Tibial nerve (tissue), 4 donors: ENCODE data around the gene IPO13. TPM values are rescaled to one million over a fixed set of nuclear protein-coding genes. Genes with fewer than 3 reads are reported as not detected.

Experiments used
- DNase-seq, 2 donors: peaks; one replicate each; pipeline ENCODE4 v3.0.0-alpha.2; 2019; ENCODE audit warnings: low spot score in 2 of 2
- H3K27ac ChIP-seq, 4 donors: fragments of 200-600 bp; sonication (generic) in 3 of 4; one replicate each; pipeline ENCODE4 v1.5.1; 2017 to 2019; ENCODE audit warnings: mild to moderate bottlenecking in 1 of 4
- H3K27me3 ChIP-seq, 2 donors: fragments of 200-600 bp; sonication (generic) in 1 of 2; one replicate each; pipeline versions ENCODE4 v1.5.1 to v1.6.0; 2017 to 2019
- H3K36me3 ChIP-seq, 3 donors: fragments of 200-600 bp; sonication (generic); one replicate each; pipeline ENCODE4 v1.5.1; 2018 to 2019
- H3K4me1 ChIP-seq, 4 donors: fragments of 200-600 bp; sonication (generic) in 3 of 4; one replicate each; pipeline ENCODE4 v1.5.1; 2017 to 2019
- H3K4me3 ChIP-seq, 4 donors: fragments of 200-600 bp; sonication (generic) in 3 of 4; one replicate each; pipeline ENCODE4 v1.5.1; 2017 to 2019; ENCODE audit warnings: mild to moderate bottlenecking in 1 of 4, moderate library complexity in 1 of 4
- H3K9me3 ChIP-seq, 4 donors: fragments of 200-600 bp; sonication (generic) in 3 of 4; one replicate each; pipeline ENCODE4 v1.5.1; 2017 to 2019
- EP300 ChIP-seq, 2 donors: sonication (generic); formaldehyde crosslinking; IDR thresholded peaks; one replicate each; pipeline ENCODE4 v1.6.1; 2017; ENCODE audit warnings: antibody characterized with exemption in 2 of 2, mild to moderate bottlenecking in 1 of 2
- POLR2A ChIP-seq, 2 donors: fragments of 450-650 bp; IDR thresholded peaks; one replicate each; pipeline ENCODE4 v1.6.1; 2017; ENCODE audit warnings: antibody characterized with exemption in 2 of 2, mild to moderate bottlenecking in 2 of 2, moderate library complexity in 2 of 2
- WGBS, 2 donors: methylation state at CpG; one replicate each; pipeline ENCODE4 v1.1.5; 2018; 5-methylcytosine and 5-hydroxymethylcytosine counted together
- total RNA-seq, 4 donors: library from RNA; depleted of rRNA; stranded (reverse); fragments of >200 nt; gene quantifications; one replicate each; pipeline ENCODE4 v1.1.0, GENCODE V29; 2016
- TF ChIP-seq, protein P1 (sequence below), 5 experiments: fragments of 200-600 bp in 3 of 5; fragments of 450-650 bp in 2 of 5; sonication (generic) in 3 of 5; IDR thresholded peaks; one replicate each; pipeline ENCODE4 v1.5.1; 2016 to 2019; ENCODE audit warnings: antibody characterized with exemption in 5 of 5, mild to moderate bottlenecking in 3 of 5, moderate library complexity in 2 of 5

The IPO13 gene
- total RNA-seq, 4 donors from 2014 or later, result 27.8 to 41.1 (median 31.2) TPM

GRCh38 chr1:43934101-43934985 is 12.4 kb upstream of the IPO13 start:
- Histone ChIP-seq H3K27me3 (peaks cover 0 to 25% of the 10 kb centered on the region in 2 donors), H3K36me3 (peaks cover 0 to 22% (median 0%) of the 10 kb centered on the region in 3 donors), H3K9me3 (no peaks in the 10 kb centered on the region), H3K27ac (no peak overlapping the region), H3K4me3 (peak overlapping the region in 2 of 4 donors; percentile 42 to 45), H3K4me1 (peaks cover 0 to 36% (median 21%) of the 10 kb centered on the region in 4 donors)
- TF ChIP-seq, protein P1, sequence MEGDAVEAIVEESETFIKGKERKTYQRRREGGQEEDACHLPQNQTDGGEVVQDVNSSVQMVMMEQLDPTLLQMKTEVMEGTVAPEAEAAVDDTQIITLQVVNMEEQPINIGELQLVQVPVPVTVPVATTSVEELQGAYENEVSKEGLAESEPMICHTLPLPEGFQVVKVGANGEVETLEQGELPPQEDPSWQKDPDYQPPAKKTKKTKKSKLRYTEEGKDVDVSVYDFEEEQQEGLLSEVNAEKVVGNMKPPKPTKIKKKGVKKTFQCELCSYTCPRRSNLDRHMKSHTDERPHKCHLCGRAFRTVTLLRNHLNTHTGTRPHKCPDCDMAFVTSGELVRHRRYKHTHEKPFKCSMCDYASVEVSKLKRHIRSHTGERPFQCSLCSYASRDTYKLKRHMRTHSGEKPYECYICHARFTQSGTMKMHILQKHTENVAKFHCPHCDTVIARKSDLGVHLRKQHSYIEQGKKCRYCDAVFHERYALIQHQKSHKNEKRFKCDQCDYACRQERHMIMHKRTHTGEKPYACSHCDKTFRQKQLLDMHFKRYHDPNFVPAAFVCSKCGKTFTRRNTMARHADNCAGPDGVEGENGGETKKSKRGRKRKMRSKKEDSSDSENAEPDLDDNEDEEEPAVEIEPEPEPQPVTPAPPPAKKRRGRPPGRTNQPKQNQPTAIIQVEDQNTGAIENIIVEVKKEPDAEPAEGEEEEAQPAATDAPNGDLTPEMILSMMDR (IDR thresholded peaks at IDR 0.05), result peak; percentile 86 to 94 (median 87)
- no peak for TF ChIP-seq EP300 (IDR thresholded peaks at IDR 0.05)
- WGBS, 2 donors, result 29 to 39% methylated on average over 13 of the region's 13 CpGs
- DNase-seq, result peak in 1 of 2 donors; percentile 42

GRCh38 chr1:43934986-43935324 is 11.8 kb upstream of the IPO13 start:
- no peaks in the 10 kb centered on the region for H3K9me3 ChIP-seq
- H3K27me3 ChIP-seq, result peaks cover 0 to 25% of the 10 kb centered on the region in 2 donors
- H3K27ac ChIP-seq, result no peak overlapping the region
- H3K4me1 ChIP-seq, result peaks cover 0 to 36% (median 21%) of the 10 kb centered on the region in 4 donors
- no peak overlapping the region for H3K4me3 ChIP-seq
- 35 to 45% methylated on average over 5 of the region's 5 CpGs for whole genome bisulfite sequencing, 2 donors
- H3K36me3 ChIP-seq, result peaks cover 0 to 16% (median 0%) of the 10 kb centered on the region in 3 donors
- no peak for DNase-seq
- TF ChIP-seq POLR2A (IDR thresholded peaks at IDR 0.05) (no peak), EP300 (IDR thresholded peaks at IDR 0.05) (no peak)
- TF ChIP-seq, protein P1 (IDR thresholded peaks at IDR 0.05), result no peak

- H3K4me1 ChIP-seq, result peaks cover 0 to 36% (median 21%) of the 10 kb centered on the region in 4 donors
- H3K27me3 ChIP-seq, result peaks cover 0 to 25% of the 10 kb centered on the region in 2 donors
- no peaks in the 10 kb centered on the region for H3K9me3 ChIP-seq
- peaks cover 0 to 10% (median 0%) of the 10 kb centered on the region in 3 donors for H3K36me3 ChIP-seq
- 19 to 21% methylated on average over 25 to 26 of the region's 48 CpGs for WGBS, 2 donors
- peak overlapping the region; percentile 9 to 54 (median 25) for H3K4me3 ChIP-seq
- TF ChIP-seq, protein P1 (IDR thresholded peaks at IDR 0.05), result no peak
- no peak for TF ChIP-seq EP300 (IDR thresholded peaks at IDR 0.05)
- TF ChIP-seq POLR2A (IDR thresholded peaks at IDR 0.05), result no peak
- no peak overlapping the region for H3K27ac ChIP-seq
- no peak for DNase-seq
Observed at GRCh38 chr1:43935711-43936427, 10.9 kb upstream of the IPO13 start.

GRCh38 chr1:43936431-43937151 is 10.2 kb upstream of the IPO13 start:
- Histone ChIP-seq H3K36me3 (peaks cover 0 to 6% (median 0%) of the 10 kb centered on the region in 3 donors), H3K4me1 (peaks cover 0 to 36% (median 21%) of the 10 kb centered on the region in 4 donors), H3K27me3 (peaks cover 0 to 25% of the 10 kb centered on the region in 2 donors), H3K4me3 (peak overlapping the region in 3 of 4 donors; percentile 9 to 54 (median 37)), H3K27ac (no peak overlapping the region), H3K9me3 (no peaks in the 10 kb centered on the region)
- WGBS, 2 donors, result 12 to 36% methylated on average over 16 to 35 of the region's 56 CpGs
- DNase-seq, result no peak
- TF ChIP-seq POLR2A (IDR thresholded peaks at IDR 0.05) (no peak), EP300 (IDR thresholded peaks at IDR 0.05) (no peak)
- TF ChIP-seq, protein P1 (IDR thresholded peaks at IDR 0.05), result no peak
